GM12878 (cell line): ENCODE results near the gene C1R. TPM values are rescaled to one million over a fixed set of nuclear protein-coding genes. Genes with fewer than 3 reads are reported as not detected.
A peak's percentile ranks its signal among the peaks of the same experiment; 100 is the strongest.

Experiments used
- ATF7 ChIP-seq: fragments of 450-650 bp; IDR thresholded peaks from 2 replicates; pipeline ENCODE4 v1.6.1; 2016; ENCODE audit warnings: low read depth, mild to moderate bottlenecking
- CHD2 ChIP-seq: IDR thresholded peaks from 2 replicates; pipeline ENCODE4 v1.6.1; 2011; ENCODE audit warnings: low read depth, low read length, improper control_type of control experiment, borderline replicate concordance
- EED ChIP-seq: sonication (generic); IDR thresholded peaks from 2 replicates; pipeline ENCODE4 v1.6.1; 2016; ENCODE audit warnings: antibody characterized with exemption, low read depth
- MTA2 ChIP-seq: fragments of 450-650 bp; IDR thresholded peaks from 2 replicates; pipeline ENCODE4 v1.6.1; 2016; ENCODE audit warnings: low read depth, mild to moderate bottlenecking, moderate library complexity
- NFXL1 ChIP-seq: fragments of 450-650 bp; IDR thresholded peaks from 2 replicates; pipeline ENCODE4 v1.6.1; 2017; ENCODE audit warnings: antibody characterized with exemption, mild to moderate bottlenecking, borderline replicate concordance
- SREBF1 ChIP-seq: IDR thresholded peaks from 2 replicates; pipeline ENCODE4 v1.6.1; 2012; ENCODE audit warnings: mild to moderate bottlenecking, low read length
- WRNIP1 ChIP-seq: IDR thresholded peaks from 2 replicates; pipeline ENCODE4 v1.6.1; 2011; ENCODE audit warnings: low read depth, low read length, improper control_type of control experiment, borderline replicate concordance
- YY1 ChIP-seq: IDR thresholded peaks from 2 replicates; pipeline ENCODE4 v1.6.1; 2011; ENCODE audit warnings: low read depth, mild to moderate bottlenecking, low read length
- polyA plus RNA-seq, 11 experiments: library from polyadenylated mRNA; depleted of rRNA in 4 of 11; unstranded in 6 of 11; stranded (reverse) in 5 of 11; fragments of >200 nt; fragmentation: Nextera tagmentation in 4 of 11; fragmentation: Illumina TruSeq in 1 of 11; extraction: Ambion mirVana in 4 of 11; extraction: Trizol in 1 of 11; gene quantifications; 1 replicate in 1 of 11; 2 replicates in 10 of 11; pipeline versions ENCODE4 v1.2.1 to v1.2.3, GENCODE V29; 2011 to 2016; ENCODE audit warnings: inconsistent platforms in 2 of 11, missing spikeins in 2 of 11, low read depth in 1 of 11
- total RNA-seq, 4 experiments: library from RNA; depleted of rRNA in 3 of 4; stranded (reverse); fragments of >200 nt in 3 of 4; fragmentation: Illumina TruSeq in 1 of 4; extraction: Trizol in 1 of 4; gene quantifications; 2 replicates each; pipeline versions ENCODE4 v1.2.1 to v1.2.3, GENCODE V29; 2013 to 2021
- TF ChIP-seq, protein P1 (sequence below): fragments of 450-650 bp; IDR thresholded peaks from 2 replicates; pipeline ENCODE4 v1.6.1; 2018; ENCODE audit warnings: mild to moderate bottlenecking, low read depth, moderate library complexity; ENCODE audit not compliant: partially characterized antibody
- TF ChIP-seq, protein P2 (sequence below): IDR thresholded peaks from 2 replicates; pipeline ENCODE4 v1.6.1; 2012; ENCODE audit warnings: mild to moderate bottlenecking, low read depth, low read length
- TF ChIP-seq, protein P3 (sequence below): fragments of 150-350 bp; IDR thresholded peaks from 2 replicates; pipeline ENCODE4 v1.6.1; 2014; ENCODE audit warnings: mild to moderate bottlenecking, low read depth, low read length
- TF ChIP-seq, protein P4 (sequence below): fragments of 450-650 bp; IDR thresholded peaks from 2 replicates; pipeline ENCODE4 v1.6.1; 2016; ENCODE audit warnings: mild to moderate bottlenecking
- TF ChIP-seq, protein P5 (sequence below): fragments of 450-650 bp; conservative IDR thresholded peaks from 2 replicates; pipeline ENCODE4 v1.6.1; 2017; ENCODE audit warnings: mild to moderate bottlenecking, moderate library complexity
- TF ChIP-seq, protein P6 (sequence below): fragments of 450-650 bp; IDR thresholded peaks from 2 replicates; pipeline ENCODE4 v1.6.1; 2017; ENCODE audit warnings: antibody characterized with exemption, mild to moderate bottlenecking, moderate library complexity

C1R gene
- total and polyA plus RNA-seq, 10 of the 15 experiments (the other 5 are each of a cell fraction or from before 2014, with no cell fraction given) = 0.31 to 1.9 (median 0.96) TPM; not detected in 1

DNA sequence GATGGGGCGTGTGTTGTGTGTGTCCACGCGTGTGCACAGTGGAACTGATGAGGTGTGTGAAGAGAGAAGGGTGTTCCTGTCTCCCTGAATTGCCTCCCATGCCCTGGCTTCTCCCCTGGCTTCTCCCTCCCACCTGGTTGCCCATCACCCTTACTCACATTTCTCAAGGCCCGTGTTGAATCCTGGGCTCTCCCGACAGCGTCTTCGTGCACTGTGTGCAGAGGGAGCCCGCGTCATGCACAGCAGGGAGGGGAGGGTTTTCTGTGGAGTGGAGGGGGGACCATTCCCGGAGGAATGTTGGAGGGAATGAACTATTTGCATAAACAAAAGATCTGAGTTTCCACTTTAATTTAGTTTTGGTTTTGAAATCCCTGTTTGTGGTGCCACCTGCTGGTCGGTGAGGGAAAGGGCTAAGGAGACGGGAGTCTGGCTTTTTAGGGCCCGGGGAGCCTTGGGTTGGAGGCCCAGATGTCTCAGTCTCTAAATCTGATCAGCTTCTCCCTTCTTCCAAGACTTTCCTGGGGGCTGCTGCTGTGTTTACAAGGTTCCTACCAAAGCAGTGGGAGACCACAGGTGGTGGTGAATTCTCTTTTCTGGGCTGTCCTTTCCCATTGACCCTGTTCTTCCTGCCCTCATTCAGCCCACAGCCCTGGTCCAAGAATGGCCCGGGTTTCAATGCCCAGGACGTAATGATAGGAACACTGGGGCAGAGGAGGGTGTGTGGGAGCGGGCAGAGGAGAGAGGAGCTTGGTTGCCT, at the start of gene C1R (continued):
- TF ChIP-seq, protein P1, sequence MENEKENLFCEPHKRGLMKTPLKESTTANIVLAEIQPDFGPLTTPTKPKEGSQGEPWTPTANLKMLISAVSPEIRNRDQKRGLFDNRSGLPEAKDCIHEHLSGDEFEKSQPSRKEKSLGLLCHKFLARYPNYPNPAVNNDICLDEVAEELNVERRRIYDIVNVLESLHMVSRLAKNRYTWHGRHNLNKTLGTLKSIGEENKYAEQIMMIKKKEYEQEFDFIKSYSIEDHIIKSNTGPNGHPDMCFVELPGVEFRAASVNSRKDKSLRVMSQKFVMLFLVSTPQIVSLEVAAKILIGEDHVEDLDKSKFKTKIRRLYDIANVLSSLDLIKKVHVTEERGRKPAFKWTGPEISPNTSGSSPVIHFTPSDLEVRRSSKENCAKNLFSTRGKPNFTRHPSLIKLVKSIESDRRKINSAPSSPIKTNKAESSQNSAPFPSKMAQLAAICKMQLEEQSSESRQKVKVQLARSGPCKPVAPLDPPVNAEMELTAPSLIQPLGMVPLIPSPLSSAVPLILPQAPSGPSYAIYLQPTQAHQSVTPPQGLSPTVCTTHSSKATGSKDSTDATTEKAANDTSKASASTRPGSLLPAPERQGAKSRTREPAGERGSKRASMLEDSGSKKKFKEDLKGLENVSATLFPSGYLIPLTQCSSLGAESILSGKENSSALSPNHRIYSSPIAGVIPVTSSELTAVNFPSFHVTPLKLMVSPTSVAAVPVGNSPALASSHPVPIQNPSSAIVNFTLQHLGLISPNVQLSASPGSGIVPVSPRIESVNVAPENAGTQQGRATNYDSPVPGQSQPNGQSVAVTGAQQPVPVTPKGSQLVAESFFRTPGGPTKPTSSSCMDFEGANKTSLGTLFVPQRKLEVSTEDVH = no peak
- TF ChIP-seq MTA2 = no peak
- TF ChIP-seq, protein P2, sequence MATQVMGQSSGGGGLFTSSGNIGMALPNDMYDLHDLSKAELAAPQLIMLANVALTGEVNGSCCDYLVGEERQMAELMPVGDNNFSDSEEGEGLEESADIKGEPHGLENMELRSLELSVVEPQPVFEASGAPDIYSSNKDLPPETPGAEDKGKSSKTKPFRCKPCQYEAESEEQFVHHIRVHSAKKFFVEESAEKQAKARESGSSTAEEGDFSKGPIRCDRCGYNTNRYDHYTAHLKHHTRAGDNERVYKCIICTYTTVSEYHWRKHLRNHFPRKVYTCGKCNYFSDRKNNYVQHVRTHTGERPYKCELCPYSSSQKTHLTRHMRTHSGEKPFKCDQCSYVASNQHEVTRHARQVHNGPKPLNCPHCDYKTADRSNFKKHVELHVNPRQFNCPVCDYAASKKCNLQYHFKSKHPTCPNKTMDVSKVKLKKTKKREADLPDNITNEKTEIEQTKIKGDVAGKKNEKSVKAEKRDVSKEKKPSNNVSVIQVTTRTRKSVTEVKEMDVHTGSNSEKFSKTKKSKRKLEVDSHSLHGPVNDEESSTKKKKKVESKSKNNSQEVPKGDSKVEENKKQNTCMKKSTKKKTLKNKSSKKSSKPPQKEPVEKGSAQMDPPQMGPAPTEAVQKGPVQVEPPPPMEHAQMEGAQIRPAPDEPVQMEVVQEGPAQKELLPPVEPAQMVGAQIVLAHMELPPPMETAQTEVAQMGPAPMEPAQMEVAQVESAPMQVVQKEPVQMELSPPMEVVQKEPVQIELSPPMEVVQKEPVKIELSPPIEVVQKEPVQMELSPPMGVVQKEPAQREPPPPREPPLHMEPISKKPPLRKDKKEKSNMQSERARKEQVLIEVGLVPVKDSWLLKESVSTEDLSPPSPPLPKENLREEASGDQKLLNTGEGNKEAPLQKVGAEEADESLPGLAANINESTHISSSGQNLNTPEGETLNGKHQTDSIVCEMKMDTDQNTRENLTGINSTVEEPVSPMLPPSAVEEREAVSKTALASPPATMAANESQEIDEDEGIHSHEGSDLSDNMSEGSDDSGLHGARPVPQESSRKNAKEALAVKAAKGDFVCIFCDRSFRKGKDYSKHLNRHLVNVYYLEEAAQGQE = no peak
- 0 out of 2 replicates have a peak, but pooled peaks have one; percentile 44 for TF ChIP-seq YY1
- 0 out of 2 replicates have a peak, but pooled peaks have one; percentile 44 for TF ChIP-seq EED
- TF ChIP-seq, protein P3, sequence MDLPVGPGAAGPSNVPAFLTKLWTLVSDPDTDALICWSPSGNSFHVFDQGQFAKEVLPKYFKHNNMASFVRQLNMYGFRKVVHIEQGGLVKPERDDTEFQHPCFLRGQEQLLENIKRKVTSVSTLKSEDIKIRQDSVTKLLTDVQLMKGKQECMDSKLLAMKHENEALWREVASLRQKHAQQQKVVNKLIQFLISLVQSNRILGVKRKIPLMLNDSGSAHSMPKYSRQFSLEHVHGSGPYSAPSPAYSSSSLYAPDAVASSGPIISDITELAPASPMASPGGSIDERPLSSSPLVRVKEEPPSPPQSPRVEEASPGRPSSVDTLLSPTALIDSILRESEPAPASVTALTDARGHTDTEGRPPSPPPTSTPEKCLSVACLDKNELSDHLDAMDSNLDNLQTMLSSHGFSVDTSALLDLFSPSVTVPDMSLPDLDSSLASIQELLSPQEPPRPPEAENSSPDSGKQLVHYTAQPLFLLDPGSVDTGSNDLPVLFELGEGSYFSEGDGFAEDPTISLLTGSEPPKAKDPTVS = no peak
- TF ChIP-seq, protein P4, sequence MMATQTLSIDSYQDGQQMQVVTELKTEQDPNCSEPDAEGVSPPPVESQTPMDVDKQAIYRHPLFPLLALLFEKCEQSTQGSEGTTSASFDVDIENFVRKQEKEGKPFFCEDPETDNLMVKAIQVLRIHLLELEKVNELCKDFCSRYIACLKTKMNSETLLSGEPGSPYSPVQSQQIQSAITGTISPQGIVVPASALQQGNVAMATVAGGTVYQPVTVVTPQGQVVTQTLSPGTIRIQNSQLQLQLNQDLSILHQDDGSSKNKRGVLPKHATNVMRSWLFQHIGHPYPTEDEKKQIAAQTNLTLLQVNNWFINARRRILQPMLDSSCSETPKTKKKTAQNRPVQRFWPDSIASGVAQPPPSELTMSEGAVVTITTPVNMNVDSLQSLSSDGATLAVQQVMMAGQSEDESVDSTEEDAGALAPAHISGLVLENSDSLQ = no peak
- TF ChIP-seq, protein P5, sequence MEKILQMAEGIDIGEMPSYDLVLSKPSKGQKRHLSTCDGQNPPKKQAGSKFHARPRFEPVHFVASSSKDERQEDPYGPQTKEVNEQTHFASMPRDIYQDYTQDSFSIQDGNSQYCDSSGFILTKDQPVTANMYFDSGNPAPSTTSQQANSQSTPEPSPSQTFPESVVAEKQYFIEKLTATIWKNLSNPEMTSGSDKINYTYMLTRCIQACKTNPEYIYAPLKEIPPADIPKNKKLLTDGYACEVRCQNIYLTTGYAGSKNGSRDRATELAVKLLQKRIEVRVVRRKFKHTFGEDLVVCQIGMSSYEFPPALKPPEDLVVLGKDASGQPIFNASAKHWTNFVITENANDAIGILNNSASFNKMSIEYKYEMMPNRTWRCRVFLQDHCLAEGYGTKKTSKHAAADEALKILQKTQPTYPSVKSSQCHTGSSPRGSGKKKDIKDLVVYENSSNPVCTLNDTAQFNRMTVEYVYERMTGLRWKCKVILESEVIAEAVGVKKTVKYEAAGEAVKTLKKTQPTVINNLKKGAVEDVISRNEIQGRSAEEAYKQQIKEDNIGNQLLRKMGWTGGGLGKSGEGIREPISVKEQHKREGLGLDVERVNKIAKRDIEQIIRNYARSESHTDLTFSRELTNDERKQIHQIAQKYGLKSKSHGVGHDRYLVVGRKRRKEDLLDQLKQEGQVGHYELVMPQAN = no peak
- TF ChIP-seq NFXL1 = no peak
- TF ChIP-seq ATF7 = no peak
- TF ChIP-seq, protein P6, sequence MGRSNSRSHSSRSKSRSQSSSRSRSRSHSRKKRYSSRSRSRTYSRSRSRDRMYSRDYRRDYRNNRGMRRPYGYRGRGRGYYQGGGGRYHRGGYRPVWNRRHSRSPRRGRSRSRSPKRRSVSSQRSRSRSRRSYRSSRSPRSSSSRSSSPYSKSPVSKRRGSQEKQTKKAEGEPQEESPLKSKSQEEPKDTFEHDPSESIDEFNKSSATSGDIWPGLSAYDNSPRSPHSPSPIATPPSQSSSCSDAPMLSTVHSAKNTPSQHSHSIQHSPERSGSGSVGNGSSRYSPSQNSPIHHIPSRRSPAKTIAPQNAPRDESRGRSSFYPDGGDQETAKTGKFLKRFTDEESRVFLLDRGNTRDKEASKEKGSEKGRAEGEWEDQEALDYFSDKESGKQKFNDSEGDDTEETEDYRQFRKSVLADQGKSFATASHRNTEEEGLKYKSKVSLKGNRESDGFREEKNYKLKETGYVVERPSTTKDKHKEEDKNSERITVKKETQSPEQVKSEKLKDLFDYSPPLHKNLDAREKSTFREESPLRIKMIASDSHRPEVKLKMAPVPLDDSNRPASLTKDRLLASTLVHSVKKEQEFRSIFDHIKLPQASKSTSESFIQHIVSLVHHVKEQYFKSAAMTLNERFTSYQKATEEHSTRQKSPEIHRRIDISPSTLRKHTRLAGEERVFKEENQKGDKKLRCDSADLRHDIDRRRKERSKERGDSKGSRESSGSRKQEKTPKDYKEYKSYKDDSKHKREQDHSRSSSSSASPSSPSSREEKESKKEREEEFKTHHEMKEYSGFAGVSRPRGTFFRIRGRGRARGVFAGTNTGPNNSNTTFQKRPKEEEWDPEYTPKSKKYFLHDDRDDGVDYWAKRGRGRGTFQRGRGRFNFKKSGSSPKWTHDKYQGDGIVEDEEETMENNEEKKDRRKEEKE = no peak
- no peak for TF ChIP-seq WRNIP1
- TF ChIP-seq SREBF1 = no peak
- TF ChIP-seq CHD2 = no peak
